ENCODE results near the gene KSR1. TPM values are rescaled to one million over a fixed set of nuclear protein-coding genes. Genes with fewer than 3 reads are reported as not detected.

Gene KSR1
- total and polyA plus RNA-seq, 9 of the 15 experiments (the other 6 are each of a cell fraction or from before 2014, with no cell fraction given): 1.4 to 51.7 (median 18.4) TPM

GRCh38 chr17:27577121-27577761 is 121.0 kb downstream of the KSR1 start (continued):
- TF ChIP-seq TFAP4 (CRISPR knock-in tag; IDR thresholded peaks at IDR 0.05; ENCODE audit: borderline replicate concordance): peak; percentile 53; the same call in 1 of the 2 replicates
- no peak for TF ChIP-seq HNRNPL (IDR thresholded peaks at IDR 0.05; ENCODE audit: low read depth, low read length)
- peak; percentile 3; the same call in 1 of the 2 replicates for TF ChIP-seq DDX20 (tag; IDR thresholded peaks at IDR 0.05; ENCODE audit: low read depth)
- TF ChIP-seq IRF9 (tag; IDR thresholded peaks at IDR 0.05): no peak
- TF ChIP-seq ZNF174 (CRISPR knock-in tag; IDR thresholded peaks at IDR 0.05): no peak
- TF ChIP-seq ZNF707 (CRISPR knock-in tag; conservative IDR thresholded peaks at IDR 0.05): no peak
- no peak; the same call in 1 of the 2 replicates for TF ChIP-seq ZNF76 (CRISPR knock-in tag; IDR thresholded peaks at IDR 0.05; ENCODE audit: borderline replicate concordance)
- no peak for TF ChIP-seq NR2F6 (CRISPR knock-in tag; IDR thresholded peaks at IDR 0.05)
- TF ChIP-seq ZNF583 (CRISPR knock-in tag; IDR thresholded peaks at IDR 0.05): peak; percentile 83; the same call in 1 of the 2 replicates
- TF ChIP-seq HCFC1 (IDR thresholded peaks at IDR 0.05; ENCODE audit: low read depth, low read length): no peak
- no peak for TF ChIP-seq TARDBP (IDR thresholded peaks at IDR 0.05)
- peak; percentile 20; the same call in 1 of the 2 replicates for TF ChIP-seq GMEB1 (CRISPR knock-in tag; IDR thresholded peaks at IDR 0.05)
- TF ChIP-seq PCBP2 (IDR thresholded peaks at IDR 0.05; ENCODE audit: low read depth, low read length, poor library complexity, severe bottlenecking): no peak
- no peak for TF ChIP-seq CGGBP1 (CRISPR knock-in tag; IDR thresholded peaks at IDR 0.05)
- TF ChIP-seq THRAP3 (IDR thresholded peaks at IDR 0.05; ENCODE audit: borderline replicate concordance): no peak
- no peak for TF ChIP-seq CBX8 (IDR thresholded peaks at IDR 0.05; ENCODE audit: borderline replicate concordance, extremely low read depth, low read depth, low read length, poor library complexity, severe bottlenecking)
- TF ChIP-seq HMG20B (CRISPR knock-in tag; IDR thresholded peaks at IDR 0.05): no peak
- TF ChIP-seq STAG1 (CRISPR knock-in tag; IDR thresholded peaks at IDR 0.05; ENCODE audit: borderline replicate concordance): no peak
- no peak for TF ChIP-seq SOX6 (IDR thresholded peaks at IDR 0.05)
- no peak for TF ChIP-seq ARID2 (IDR thresholded peaks at IDR 0.05)
- TF ChIP-seq ZBTB9 (CRISPR knock-in tag; IDR thresholded peaks at IDR 0.05): peak; percentile 33; the same call in 1 of the 2 replicates
- no peak for TF ChIP-seq HMGXB4 (CRISPR knock-in tag; IDR thresholded peaks at IDR 0.05)
